Measurements from ENCODE around the gene LAD1. TPM values are rescaled to one million over a fixed set of nuclear protein-coding genes. Genes with fewer than 3 reads are reported as not detected.

LAD1 gene
- total and polyA plus RNA-seq, 2 of the 4 experiments (the other 2 are of a cell fraction), result under 0.01 to 0.07 TPM

- Histone ChIP-seq H2BK120ac (ENCODE audit: low read depth, low read length) (no peak overlapping the region), H4K5ac (ENCODE audit: low read depth, low read length) (no peak overlapping the region), H3K36me3 (ENCODE audit: control insufficient read depth, insufficient read depth, low read length) (no peaks in the 10 kb centered on the region), H3K9me3 (ENCODE audit: control insufficient read depth, insufficient read depth, low read length) (no peaks in the 10 kb centered on the region; the same call in 1 of the 2 replicates), H2AK5ac (ENCODE audit: low read depth, low read length) (no peak overlapping the region), H3K27ac (ENCODE audit: insufficient read depth, low read length) (no peak overlapping the region), H3K79me1 (ENCODE audit: low read depth in 1 of 2, low read length in 2 of 2) (no peaks in the 10 kb centered on the region), H3K18ac (ENCODE audit: low read depth, low read length) (no peak overlapping the region), H4K20me1 (ENCODE audit: insufficient read depth, low read length) (no peaks in the 10 kb centered on the region), H2BK15ac (ENCODE audit: low read depth, low read length) (no peak overlapping the region), H3K14ac (replicated peaks; ENCODE audit: low read depth, low read length) (no peak overlapping the region), H2AFZ (replicated peaks; ENCODE audit: low read length, poor library complexity) (no peak overlapping the region), H3K4me2 (ENCODE audit: low read depth, low read length) (no peak overlapping the region), H2AK9ac (replicated peaks; ENCODE audit: low read depth, low read length, poor library complexity) (no peak overlapping the region), H4K8ac (ENCODE audit: low read depth in 2 of 2, low read length in 2 of 2) (no peak overlapping the region), H3K27me3 (ENCODE audit: control insufficient read depth, insufficient read depth, low read length) (peaks cover 95% of the 10 kb centered on the region), H3K9ac (ENCODE audit: low read depth, low read length) (no peak overlapping the region), H3K23ac (ENCODE audit: low read depth, low read length) (no peak overlapping the region), H3K9me1 (ENCODE audit: insufficient read depth, low read length) (no peaks in the 10 kb centered on the region; the same call in 1 of the 2 replicates), H3K4ac (ENCODE audit: low read depth, low read length) (no peak overlapping the region), H3K56ac (ENCODE audit: extremely low read depth, insufficient read depth, low read length) (no peak overlapping the region), H2BK5ac (ENCODE audit: low read depth, low read length, poor library complexity, severe bottlenecking) (no peak overlapping the region), H2BK20ac (ENCODE audit: low read depth, low read length) (no peak overlapping the region), H4K91ac (ENCODE audit: insufficient read depth, low read depth, low read length) (no peak overlapping the region), H3K4me3 (ENCODE audit: insufficient read depth, low read depth, low read length) (no peak overlapping the region), H3K4me1 (ENCODE audit: control insufficient read depth, insufficient read depth, low read length) (no peaks in the 10 kb centered on the region)
- POLR2A ChIA-PET (ENCODE audit: unreplicated experiment), result no interaction called here
- WGBS, 2 experiments (ENCODE audit: extremely low coverage in 2 of 2, insufficient read length in 1 of 2), result 40% methylated on average over 2 of the region's 3 CpGs; no CpG with 5 or more reads in 1 of the 2 experiments
- TF ChIP-seq RFX5 (IDR thresholded peaks at IDR 0.05; ENCODE audit: low read depth, low read length) (no peak), CTCF (conservative IDR thresholded peaks at IDR 0.05; ENCODE audit: low read depth, low read length) (no peak), ELK1 (IDR thresholded peaks at IDR 0.05; ENCODE audit: borderline replicate concordance, low read depth, low read length) (no peak)
- no peak for ATAC-seq (ENCODE audit: low read depth)
- in situ Hi-C loops (cut with MboI; ENCODE audit: low sequenced_read_pairs) (no loop called here), dilution Hi-C loops (cut with HindIII; ENCODE audit: low sequenced_read_pairs, unreplicated experiment) (no loop called here), intact Hi-C loops (cut with micrococcal nuclease) (no loop called here)
- CTCF ChIA-PET, result no interaction called here
- DNase-seq, result no peak
- BruUV-seq (replicated peaks), result no TSS peak
Observed at GRCh38 chr1:201370500-201370899, 28.6 kb downstream of the LAD1 start.
